HFFc6 (cell line): Measurements from ENCODE around the gene ADAP1. TPM values are rescaled to one million over a fixed set of nuclear protein-coding genes. Genes with fewer than 3 reads are reported as not detected.
"Not testable (repeated sequence)": the region's sequence is repeated elsewhere in the genome, so short reads cannot be mapped to it uniquely, and the experiment has no call there.

Experiments
- DNase-seq: peaks from one replicate; pipeline ENCODE4 v3.0.0-alpha.2; 2018
- H3K27ac Mint-ChIP-seq: 2 replicates; pipeline ENCODE4 v1.8.0; 2020; ENCODE audit warnings: mild to moderate bottlenecking, mixed read lengths
- H3K27me3 Mint-ChIP-seq: 2 replicates; pipeline ENCODE4 v1.8.0; 2021; ENCODE audit warnings: mild to moderate bottlenecking, moderate library complexity, mixed read lengths; ENCODE audit not compliant: insufficient read depth
- H3K36me3 Mint-ChIP-seq: 2 replicates; pipeline ENCODE4 v1.8.0; 2021; ENCODE audit warnings: low read depth, mixed read lengths
- H3K4me1 Mint-ChIP-seq: 2 replicates; pipeline ENCODE4 v1.8.0; 2020; ENCODE audit warnings: low read depth, mixed read lengths
- H3K4me3 Mint-ChIP-seq: 2 replicates; pipeline ENCODE4 v1.8.0; 2020; ENCODE audit warnings: mild to moderate bottlenecking, moderate library complexity, mixed read lengths
- H3K9me3 Mint-ChIP-seq: 2 replicates; pipeline ENCODE4 v1.8.0; 2020; ENCODE audit warnings: mild to moderate bottlenecking, mixed read lengths
- CTCF ChIP-seq: fragments of 200-600 bp; sonication (generic); IDR thresholded peaks from 2 replicates; pipeline ENCODE4 v1.5.0; 2021; ENCODE audit warnings: antibody characterized with exemption, mild to moderate bottlenecking
- total RNA-seq, 6 experiments: library from RNA; stranded (reverse); fragmentation: NEBNext Ultra II Directional; extraction: Animal tissue kit (Norgen Biotek cat#: 25700); gene quantifications; 2 replicates in 1 of 6; 3 replicates in 5 of 6; pipeline ENCODE4 v1.2.3, GENCODE V29; 2021

Gene ADAP1
- total RNA-seq, 6 experiments from 2014 or later: 0.64 to 1.1 (median 0.90) TPM

- no peaks in the 10 kb centered on the region for H3K4me1 Mint-ChIP-seq
- H3K27me3 Mint-ChIP-seq: no peaks in the 10 kb centered on the region; the same call in none of the 2 replicates
- peak; percentile 45 for DNase-seq
- no peak overlapping the region for H3K4me3 Mint-ChIP-seq
- no peaks in the 10 kb centered on the region for H3K9me3 Mint-ChIP-seq
- no peak overlapping the region for H3K27ac Mint-ChIP-seq
- no peaks in the 10 kb centered on the region for H3K36me3 Mint-ChIP-seq
- TF ChIP-seq CTCF: no peak
These were observed 44.8 kb downstream of the ADAP1 start for GRCh38 chr7:909358-910329.

GRCh38 chr7:908591-909357 is 45.7 kb downstream of the ADAP1 start:
- H3K27ac Mint-ChIP-seq, H3K27me3 Mint-ChIP-seq, H3K4me3 Mint-ChIP-seq, H3K9me3 Mint-ChIP-seq, H3K36me3 Mint-ChIP-seq, H3K4me1 Mint-ChIP-seq: not testable (repeated sequence)
- peak; percentile 46 for DNase-seq
- TF ChIP-seq CTCF: peak; percentile 81

- Mint-ChIP-seq H3K4me3 (no peak overlapping the region), H3K27me3 (peaks cover 1% of the 10 kb centered on the region), H3K27ac (no peak overlapping the region), H3K9me3 (no peaks in the 10 kb centered on the region), H3K36me3 (no peaks in the 10 kb centered on the region), H3K4me1 (no peaks in the 10 kb centered on the region)
- TF ChIP-seq CTCF: no peak
- DNase-seq: no peak
These were observed 46.3 kb downstream of the ADAP1 start for GRCh38 chr7:908159-908581.

GRCh38 chr7:907158-907980 is 47.1 kb downstream of the ADAP1 start:
- Mint-ChIP-seq H3K9me3 (no peaks in the 10 kb centered on the region), H3K36me3 (no peaks in the 10 kb centered on the region), H3K27me3 (peaks cover 3% of the 10 kb centered on the region), H3K4me3 (no peak overlapping the region), H3K27ac (no peak overlapping the region), H3K4me1 (no peaks in the 10 kb centered on the region)
- DNase-seq: peak; percentile 9
- no peak for TF ChIP-seq CTCF

GRCh38 chr7:906776-907157 is 47.7 kb downstream of the ADAP1 start:
- Mint-ChIP-seq H3K27me3 (peaks cover 3% of the 10 kb centered on the region), H3K4me3 (no peak overlapping the region), H3K27ac (no peak overlapping the region), H3K9me3 (no peaks in the 10 kb centered on the region), H3K4me1 (no peaks in the 10 kb centered on the region), H3K36me3 (no peaks in the 10 kb centered on the region)
- no peak for DNase-seq
- TF ChIP-seq CTCF: no peak
